ENCODE measurements around the gene IPMK. TPM values are rescaled to one million over a fixed set of nuclear protein-coding genes. Genes with fewer than 3 reads are reported as not detected.

The IPMK gene
- polyA plus RNA-seq, 1 experiment = 3.1 TPM

GRCh38 chr10:58150290-58150689, 117.4 kb downstream of the IPMK start:
- ChIA-PET POLR2A (no interaction called here), CTCF (no interaction called here)
- no peaks in the 10 kb centered on the region for H3K27me3 ChIP-seq (ENCODE audit: control insufficient read depth, insufficient read depth, low read length)
- H3K9me3 ChIP-seq (ENCODE audit: control insufficient read depth, insufficient read depth, low read length) = no peaks in the 10 kb centered on the region
- H3K27ac ChIP-seq (ENCODE audit: low read depth, low read length) = no peak overlapping the region
- H3K4me3 ChIP-seq (ENCODE audit: low read depth, low read length) = no peak overlapping the region
- no peak for TF ChIP-seq CTCF (IDR thresholded peaks at IDR 0.05; ENCODE audit: low read depth, low read length)
- no peak for DNase-seq (ENCODE audit: low read depth, low spot score)

- CTCF ChIA-PET = interaction anchor here (1.3 kb wide), 1 partner anchor 9 kb away, joined by 4 read pairs; no protein-coding TSS in a partner anchor
- TF ChIP-seq CTCF (IDR thresholded peaks at IDR 0.05; ENCODE audit: low read depth, low read length) = no peak
- DNase-seq (ENCODE audit: low read depth, low spot score) = no peak
- H3K4me3 ChIP-seq (ENCODE audit: low read depth, low read length) = no peak overlapping the region
- no peaks in the 10 kb centered on the region for H3K27me3 ChIP-seq (ENCODE audit: control insufficient read depth, insufficient read depth, low read length)
- POLR2A ChIA-PET = no interaction called here
- no peak overlapping the region for H3K27ac ChIP-seq (ENCODE audit: low read depth, low read length)
- no peaks in the 10 kb centered on the region; the same call in 1 of the 2 replicates for H3K9me3 ChIP-seq (ENCODE audit: control insufficient read depth, insufficient read depth, low read length)
Measured at GRCh38 chr10:58143944-58144343, 123.8 kb downstream of the IPMK start.

Other genes with a start within 250 kb of the IPMK start
- 59.9 and 80.0 TPM in 2 replicates for gene CISD1, start 1.3 kb upstream of the IPMK start, polyA plus RNA-seq (2011; rRNA removed)
- 24.3 and 36.1 TPM in 2 replicates for gene UBE2D1, start 67.1 kb upstream of the IPMK start, polyA plus RNA-seq (2011; rRNA removed)
- 14.1 and 17.0 TPM in 2 replicates for gene TFAM, start 117.5 kb upstream of the IPMK start, polyA plus RNA-seq (2011; rRNA removed)
- gene BICC1, start 245.0 kb upstream of the IPMK start, polyA plus RNA-seq (2011; rRNA removed) = 25.6 and 29.0 TPM in 2 replicates